ENCODE measurements around the gene PYROXD2. TPM values are rescaled to one million over a fixed set of nuclear protein-coding genes. Genes with fewer than 3 reads are reported as not detected.

Gene PYROXD2
- total RNA-seq, 1 experiment from 2014 or later: 2.2 TPM

- intact Hi-C loops (cut with micrococcal nuclease; ENCODE audit: unreplicated experiment): loop anchor here (10.0 kb wide), 1 partner anchor 154 kb away; the partner anchor contains the start of gene LOXL4
- Histone ChIP-seq H3K9me3 (no peaks in the 10 kb centered on the region), H3K27me3 (replicated peaks; ENCODE audit: control insufficient read depth, insufficient read depth, low read length) (no peaks in the 10 kb centered on the region), H3K4me3 (ENCODE audit: low read depth, low read length) (no peak overlapping the region), H3K4me1 (peaks cover 5% of the 10 kb centered on the region), H3K36me3 (ENCODE audit: control insufficient read depth, insufficient read depth, low read length) (no peaks in the 10 kb centered on the region)
- TF ChIP-seq CTCF (IDR thresholded peaks at IDR 0.05; ENCODE audit: insufficient read depth in 1 of 2, low read depth in 1 of 2, low read length in 1 of 2, severe bottlenecking in 1 of 2, unreplicated experiment in 1 of 2): no peak
- H3K4me3 Mint-ChIP-seq (ENCODE audit: unreplicated experiment): no peak overlapping the region
- no peaks in the 10 kb centered on the region for H3K27me3 Mint-ChIP-seq (ENCODE audit: insufficient read depth, unreplicated experiment)
- ChIA-PET POLR2A (no interaction called here), CTCF (no interaction called here)
- H3K9me3 Mint-ChIP-seq (ENCODE audit: unreplicated experiment): no peaks in the 10 kb centered on the region
- no peak overlapping the region for H3K27ac Mint-ChIP-seq (ENCODE audit: unreplicated experiment)
- H3K4me1 Mint-ChIP-seq (ENCODE audit: low read depth, unreplicated experiment): no peaks in the 10 kb centered on the region
- no peaks in the 10 kb centered on the region for H3K36me3 Mint-ChIP-seq (ENCODE audit: insufficient read depth, unreplicated experiment)
- no TSS peak for BruUV-seq (replicated peaks)
- DNase-seq: no peak
Measured at GRCh38 chr10:98418665-98419468, 3.9 kb upstream of the PYROXD2 start.

GRCh38 chr10:98417973-98418664, 3.1 kb upstream of the PYROXD2 start:
- BruUV-seq (replicated peaks): no TSS peak
- Histone ChIP-seq H3K4me3 (ENCODE audit: low read depth, low read length) (no peak overlapping the region), H3K36me3 (ENCODE audit: control insufficient read depth, insufficient read depth, low read length) (no peaks in the 10 kb centered on the region), H3K27me3 (replicated peaks; ENCODE audit: control insufficient read depth, insufficient read depth, low read length) (no peaks in the 10 kb centered on the region), H3K4me1 (peaks cover 5% of the 10 kb centered on the region), H3K9me3 (no peaks in the 10 kb centered on the region)
- Mint-ChIP-seq H3K27ac (ENCODE audit: unreplicated experiment) (no peak overlapping the region), H3K36me3 (ENCODE audit: insufficient read depth, unreplicated experiment) (no peaks in the 10 kb centered on the region), H3K27me3 (ENCODE audit: insufficient read depth, unreplicated experiment) (no peaks in the 10 kb centered on the region), H3K4me3 (ENCODE audit: unreplicated experiment) (no peak overlapping the region), H3K9me3 (ENCODE audit: unreplicated experiment) (no peaks in the 10 kb centered on the region), H3K4me1 (ENCODE audit: low read depth, unreplicated experiment) (no peaks in the 10 kb centered on the region)
- TF ChIP-seq CTCF (IDR thresholded peaks at IDR 0.05; ENCODE audit: insufficient read depth in 1 of 2, low read depth in 1 of 2, low read length in 1 of 2, severe bottlenecking in 1 of 2, unreplicated experiment in 1 of 2): no peak
- POLR2A ChIA-PET: no interaction called here
- CTCF ChIA-PET: no interaction called here
- intact Hi-C loops (cut with micrococcal nuclease; ENCODE audit: unreplicated experiment): loop anchor here (10.0 kb wide), 1 partner anchor 153 kb away; the partner anchor contains the start of gene LOXL4
- no peak for DNase-seq

GRCh38 chr10:98417481-98417959, 2.5 kb upstream of the PYROXD2 start:
- H3K4me3 ChIP-seq (ENCODE audit: low read depth, low read length): no peak overlapping the region
- H3K36me3 ChIP-seq (ENCODE audit: control insufficient read depth, insufficient read depth, low read length): no peaks in the 10 kb centered on the region
- peaks cover 5% of the 10 kb centered on the region for H3K4me1 ChIP-seq
- H3K4me3 Mint-ChIP-seq (ENCODE audit: unreplicated experiment): no peak overlapping the region
- ChIA-PET CTCF (no interaction called here), POLR2A (no interaction called here)
- no TSS peak for BruUV-seq (replicated peaks)
- no peak for TF ChIP-seq CTCF (IDR thresholded peaks at IDR 0.05; ENCODE audit: insufficient read depth in 1 of 2, low read depth in 1 of 2, low read length in 1 of 2, severe bottlenecking in 1 of 2, unreplicated experiment in 1 of 2)
- H3K9me3 Mint-ChIP-seq (ENCODE audit: unreplicated experiment): no peaks in the 10 kb centered on the region
- H3K27me3 ChIP-seq (replicated peaks; ENCODE audit: control insufficient read depth, insufficient read depth, low read length): no peaks in the 10 kb centered on the region
- no peak overlapping the region for H3K27ac Mint-ChIP-seq (ENCODE audit: unreplicated experiment)
- DNase-seq: no peak
- no peaks in the 10 kb centered on the region for H3K27me3 Mint-ChIP-seq (ENCODE audit: insufficient read depth, unreplicated experiment)
- no peaks in the 10 kb centered on the region for H3K36me3 Mint-ChIP-seq (ENCODE audit: insufficient read depth, unreplicated experiment)
- no peaks in the 10 kb centered on the region for H3K4me1 Mint-ChIP-seq (ENCODE audit: low read depth, unreplicated experiment)
- intact Hi-C loops (cut with micrococcal nuclease; ENCODE audit: unreplicated experiment): loop anchor here (10.0 kb wide), 1 partner anchor 153 kb away; the partner anchor contains the start of gene LOXL4
- no peaks in the 10 kb centered on the region for H3K9me3 ChIP-seq

Data from Caco-2 (cell line).